Endodermal cell (in vitro differentiated cells): ENCODE measurements around the gene AMACR. TPM values are rescaled to one million over a fixed set of nuclear protein-coding genes. Genes with fewer than 3 reads are reported as not detected.

Experiments
- DNase-seq: peaks from one replicate; pipeline ENCODE4 v3.0.0-alpha.2; 2017
- H3K27ac ChIP-seq: 2 replicates; pipeline ENCODE4 v1.5.1; 2013; ENCODE audit warnings: mild to moderate bottlenecking, low read depth, low read length, moderate library complexity
- H3K27me3 ChIP-seq: 2 replicates; pipeline ENCODE4 v1.6.1; 2013; ENCODE audit warnings: mild to moderate bottlenecking, low read length, moderate library complexity; ENCODE audit not compliant: insufficient read depth, control insufficient read depth, poor library complexity, severe bottlenecking
- H3K36me3 ChIP-seq: 2 replicates; pipeline ENCODE4 v1.7.0; 2013; ENCODE audit warnings: mild to moderate bottlenecking, low read length, moderate library complexity; ENCODE audit not compliant: control insufficient read depth, insufficient read depth
- H3K4me1 ChIP-seq: one replicate; pipeline ENCODE4 v1.7.0; 2013; ENCODE audit warnings: low read length; ENCODE audit not compliant: control insufficient read depth, insufficient read depth
- H3K4me3 ChIP-seq: 2 replicates; pipeline ENCODE4 v1.5.1; 2013; ENCODE audit warnings: mild to moderate bottlenecking, low read length, moderate library complexity
- H3K9ac ChIP-seq: 2 replicates; pipeline ENCODE4 v1.6.1; 2013; ENCODE audit warnings: mild to moderate bottlenecking, low read length, moderate library complexity; ENCODE audit not compliant: poor library complexity, severe bottlenecking; ENCODE audit errors: extremely low read depth
- H3K9me3 ChIP-seq: 2 replicates; pipeline ENCODE4 v1.6.1; 2013; ENCODE audit warnings: mild to moderate bottlenecking, low read length, moderate library complexity; ENCODE audit not compliant: control insufficient read depth
- H3K27ac Mint-ChIP-seq: 2 replicates; pipeline ENCODE4 v1.8.0; 2020; ENCODE audit warnings: mixed read lengths
- H3K27me3 Mint-ChIP-seq: 2 replicates; pipeline ENCODE4 v1.8.0; 2021; ENCODE audit warnings: mild to moderate bottlenecking, mixed read lengths; ENCODE audit not compliant: insufficient read depth
- H3K36me3 Mint-ChIP-seq: 2 replicates; pipeline ENCODE4 v1.8.0; 2020; ENCODE audit warnings: low read depth, mixed read lengths
- H3K4me1 Mint-ChIP-seq: 2 replicates; pipeline ENCODE4 v1.8.0; 2020; ENCODE audit warnings: mixed read lengths
- H3K4me3 Mint-ChIP-seq: 2 replicates; pipeline ENCODE4 v1.8.0; 2020; ENCODE audit warnings: mild to moderate bottlenecking, moderate library complexity, mixed read lengths
- H3K9me3 Mint-ChIP-seq: 2 replicates; pipeline ENCODE4 v1.8.0; 2020; ENCODE audit warnings: mild to moderate bottlenecking, mixed read lengths
- WGBS, 2 experiments: methylation state at CpG; one replicate each; pipeline versions ENCODE4 v1.1.5 to v1.1.7; 2013; ENCODE audit warnings: missing lambda C conversion rate in 2 of 2, mixed read lengths in 1 of 2; ENCODE audit not compliant: insufficient coverage in 1 of 2, insufficient read length in 1 of 2; 5-methylcytosine and 5-hydroxymethylcytosine counted together
- total RNA-seq, 2 donors: library from RNA; stranded (reverse); fragmentation: NEBNext Ultra II Directional in 1 of 2; extraction: Animal tissue kit (Norgen Biotek cat#: 25700) in 1 of 2; gene quantifications; 2 replicates in 1 of 2; 3 replicates in 1 of 2; pipeline ENCODE4 v1.2.1, GENCODE V29; 2021
- TF ChIP-seq, protein P1 (sequence below): fragments of 200-600 bp; sonication (generic); conservative IDR thresholded peaks from 2 replicates; pipeline ENCODE4 v1.5.0; 2021; ENCODE audit warnings: antibody characterized with exemption, mild to moderate bottlenecking

AMACR gene
- total RNA-seq, 2 donors from 2014 or later: 12.4 to 16.8 TPM

GRCh38 chr5:33992864-33993263, 15.0 kb downstream of the AMACR start:
- no peak overlapping the region for H3K27ac ChIP-seq
- no peak overlapping the region for H3K4me3 ChIP-seq
- TF ChIP-seq, protein P1, sequence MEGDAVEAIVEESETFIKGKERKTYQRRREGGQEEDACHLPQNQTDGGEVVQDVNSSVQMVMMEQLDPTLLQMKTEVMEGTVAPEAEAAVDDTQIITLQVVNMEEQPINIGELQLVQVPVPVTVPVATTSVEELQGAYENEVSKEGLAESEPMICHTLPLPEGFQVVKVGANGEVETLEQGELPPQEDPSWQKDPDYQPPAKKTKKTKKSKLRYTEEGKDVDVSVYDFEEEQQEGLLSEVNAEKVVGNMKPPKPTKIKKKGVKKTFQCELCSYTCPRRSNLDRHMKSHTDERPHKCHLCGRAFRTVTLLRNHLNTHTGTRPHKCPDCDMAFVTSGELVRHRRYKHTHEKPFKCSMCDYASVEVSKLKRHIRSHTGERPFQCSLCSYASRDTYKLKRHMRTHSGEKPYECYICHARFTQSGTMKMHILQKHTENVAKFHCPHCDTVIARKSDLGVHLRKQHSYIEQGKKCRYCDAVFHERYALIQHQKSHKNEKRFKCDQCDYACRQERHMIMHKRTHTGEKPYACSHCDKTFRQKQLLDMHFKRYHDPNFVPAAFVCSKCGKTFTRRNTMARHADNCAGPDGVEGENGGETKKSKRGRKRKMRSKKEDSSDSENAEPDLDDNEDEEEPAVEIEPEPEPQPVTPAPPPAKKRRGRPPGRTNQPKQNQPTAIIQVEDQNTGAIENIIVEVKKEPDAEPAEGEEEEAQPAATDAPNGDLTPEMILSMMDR: no peak
- no peaks in the 10 kb centered on the region for H3K27me3 ChIP-seq
- Mint-ChIP-seq H3K9me3 (no peaks in the 10 kb centered on the region), H3K27ac (no peak overlapping the region), H3K36me3 (peaks cover 27% of the 10 kb centered on the region), H3K4me3 (no peak overlapping the region), H3K27me3 (no peaks in the 10 kb centered on the region), H3K4me1 (peaks cover 14% of the 10 kb centered on the region)
- H3K36me3 ChIP-seq: peaks cover 23% of the 10 kb centered on the region
- WGBS, 2 experiments: 97 to 100% methylated on average over 2 of the region's 2 CpGs
- peaks cover 7% of the 10 kb centered on the region for H3K9me3 ChIP-seq
- no peak overlapping the region for H3K9ac ChIP-seq
- DNase-seq: no peak
- H3K4me1 ChIP-seq: no peaks in the 10 kb centered on the region

DNA sequence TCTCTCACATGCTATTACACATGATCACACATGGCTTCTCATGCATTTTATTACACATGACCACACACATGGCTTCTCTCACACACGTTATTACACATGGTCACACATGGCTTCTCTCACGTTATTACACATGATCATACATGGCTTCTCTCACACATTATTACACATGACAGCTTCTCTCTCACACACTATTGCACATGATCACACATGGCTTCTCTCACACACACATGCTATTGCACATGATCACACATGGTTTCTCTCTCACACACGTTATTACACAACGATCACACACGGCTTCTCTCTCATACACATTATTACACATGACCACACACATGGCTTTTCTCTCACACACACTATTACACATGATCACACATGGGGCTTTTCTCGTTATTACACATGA, 22.4 kb downstream of the AMACR start:
- no peaks in the 10 kb centered on the region for H3K9me3 Mint-ChIP-seq
- H3K4me3 ChIP-seq: peak overlapping the region; percentile 28
- peaks cover 18% of the 10 kb centered on the region for H3K36me3 ChIP-seq
- no peak overlapping the region for H3K9ac ChIP-seq
- no peak overlapping the region for H3K27ac Mint-ChIP-seq
- H3K4me1 Mint-ChIP-seq: no peaks in the 10 kb centered on the region
- H3K27ac ChIP-seq: no peak overlapping the region
- H3K4me3 Mint-ChIP-seq: no peak overlapping the region
- no peak for DNase-seq
- TF ChIP-seq, protein P1: no peak
- H3K27me3 ChIP-seq: no peaks in the 10 kb centered on the region
- H3K4me1 ChIP-seq: no peaks in the 10 kb centered on the region
- no peaks in the 10 kb centered on the region for H3K27me3 Mint-ChIP-seq
- WGBS, 2 experiments: 93 to 100% methylated on average over 6 of the region's 6 CpGs
- H3K9me3 ChIP-seq: peaks cover 19% of the 10 kb centered on the region
- peaks cover 24% of the 10 kb centered on the region for H3K36me3 Mint-ChIP-seq

DNA sequence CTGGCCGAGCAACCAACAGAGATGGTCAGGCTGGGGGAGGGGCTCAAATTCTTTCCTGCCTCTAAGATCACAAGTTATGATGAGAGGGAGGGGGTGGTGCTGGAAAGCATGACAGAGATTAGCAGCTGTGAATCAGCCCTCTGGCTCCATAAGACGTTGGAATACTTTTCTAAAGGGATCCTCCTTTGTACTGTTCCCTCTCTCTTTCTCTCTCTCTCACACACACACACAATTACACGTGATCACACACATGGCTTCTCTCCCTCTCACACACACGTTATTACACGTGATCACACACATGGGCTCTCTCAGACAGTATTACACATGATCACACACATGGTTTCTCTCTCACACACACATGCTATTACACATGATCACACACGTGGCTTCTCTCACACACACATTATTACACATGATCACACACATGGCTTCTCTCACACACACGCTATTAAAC, 23.2 kb downstream of the AMACR start, which contains the start of gene SLC45A2:
SLC45A2 (minus strand) TSS at position 23 of the 454 bp plus-strand sequence. CDS start 110 bp downstream, outside the sequence.
- Mint-ChIP-seq H3K4me3 (no peak within 1 kb of the TSS), H3K4me1 (no peaks in the 10 kb centered on the region), H3K27me3 (no peaks in the 10 kb centered on the region), H3K27ac (no peak within 1 kb of the TSS), H3K9me3 (no peaks in the 10 kb centered on the region), H3K36me3 (peaks cover 24% of the 10 kb centered on the region)
- 87% methylated on average over 6 to 7 of the region's 7 CpGs for WGBS, 2 experiments
- Histone ChIP-seq H3K4me3 (peak within 1 kb of the TSS; percentile 28), H3K4me1 (no peaks in the 10 kb centered on the region), H3K27me3 (no peaks in the 10 kb centered on the region), H3K27ac (no peak within 1 kb of the TSS), H3K36me3 (peaks cover 18% of the 10 kb centered on the region), H3K9me3 (peaks cover 19% of the 10 kb centered on the region), H3K9ac (no peak within 1 kb of the TSS)
- DNase-seq: no peak
- TF ChIP-seq, protein P1: no peak
